ENCODE results near the gene RIC8A.

RIC8A gene

GRCh38 chr11:253886-254270 lies 46.4 kb downstream of the RIC8A start:
- no peak overlapping the region for H3K4me3 ChIP-seq (ENCODE audit: low read length)
- WGBS: 95% methylated on average over 5 of the region's 5 CpGs
- no peaks in the 10 kb centered on the region for H3K9me3 ChIP-seq (ENCODE audit: insufficient read depth, low read depth, low read length)
- no peaks in the 10 kb centered on the region for H3K4me1 ChIP-seq (ENCODE audit: insufficient read depth, low read length)
- no peak overlapping the region for H3K27ac ChIP-seq (ENCODE audit: low read depth, low read length)
- no peaks in the 10 kb centered on the region for H3K27me3 ChIP-seq (ENCODE audit: insufficient read depth, low read length)
- peaks cover 46% of the 10 kb centered on the region for H3K36me3 ChIP-seq (ENCODE audit: insufficient read depth, low read length)
- no peak overlapping the region for H3K9ac ChIP-seq (ENCODE audit: low read depth, low read length)

- Histone ChIP-seq H3K9ac (ENCODE audit: low read depth, low read length) (no peak overlapping the region), H3K4me1 (ENCODE audit: insufficient read depth, low read length) (no peaks in the 10 kb centered on the region), H3K4me3 (ENCODE audit: low read length) (no peak overlapping the region), H3K27me3 (ENCODE audit: insufficient read depth, low read length) (no peaks in the 10 kb centered on the region), H3K36me3 (ENCODE audit: insufficient read depth, low read length) (peaks cover 35% of the 10 kb centered on the region), H3K27ac (ENCODE audit: low read depth, low read length) (no peak overlapping the region), H3K9me3 (ENCODE audit: insufficient read depth, low read depth, low read length) (no peaks in the 10 kb centered on the region)
- 80% methylated on average over 2 of the region's 3 CpGs for WGBS
Measured at GRCh38 chr11:255176-255575, 47.7 kb downstream of the RIC8A start.

GRCh38 chr11:255816-256215 lies 48.3 kb downstream of the RIC8A start:
- no peaks in the 10 kb centered on the region for H3K27me3 ChIP-seq (ENCODE audit: insufficient read depth, low read length)
- H3K27ac ChIP-seq (ENCODE audit: low read depth, low read length): no peak overlapping the region
- no peak overlapping the region for H3K9ac ChIP-seq (ENCODE audit: low read depth, low read length)
- 96% methylated on average over 2 of the region's 2 CpGs for WGBS
- peaks cover 28% of the 10 kb centered on the region for H3K36me3 ChIP-seq (ENCODE audit: insufficient read depth, low read length)
- H3K9me3 ChIP-seq (ENCODE audit: insufficient read depth, low read depth, low read length): no peaks in the 10 kb centered on the region
- H3K4me3 ChIP-seq (ENCODE audit: low read length): no peak overlapping the region
- H3K4me1 ChIP-seq (ENCODE audit: insufficient read depth, low read length): no peaks in the 10 kb centered on the region

GRCh38 chr11:256952-257737 lies 49.6 kb downstream of the RIC8A start:
- 89% methylated on average over 14 of the region's 14 CpGs for WGBS
- peaks cover 15% of the 10 kb centered on the region for H3K36me3 ChIP-seq (ENCODE audit: insufficient read depth, low read length)
- H3K27me3 ChIP-seq (ENCODE audit: insufficient read depth, low read length): no peaks in the 10 kb centered on the region
- H3K27ac ChIP-seq (ENCODE audit: low read depth, low read length): no peak overlapping the region
- no peaks in the 10 kb centered on the region for H3K4me1 ChIP-seq (ENCODE audit: insufficient read depth, low read length)
- H3K9me3 ChIP-seq (ENCODE audit: insufficient read depth, low read depth, low read length): no peaks in the 10 kb centered on the region
- no peak overlapping the region for H3K4me3 ChIP-seq (ENCODE audit: low read length)
- H3K9ac ChIP-seq (ENCODE audit: low read depth, low read length): no peak overlapping the region

GRCh38 chr11:257766-258493 lies 50.4 kb downstream of the RIC8A start:
- Histone ChIP-seq H3K27me3 (ENCODE audit: insufficient read depth, low read length) (no peaks in the 10 kb centered on the region), H3K9ac (ENCODE audit: low read depth, low read length) (no peak overlapping the region), H3K27ac (ENCODE audit: low read depth, low read length) (no peak overlapping the region), H3K4me3 (ENCODE audit: low read length) (no peak overlapping the region), H3K36me3 (ENCODE audit: insufficient read depth, low read length) (peaks cover 7% of the 10 kb centered on the region), H3K9me3 (ENCODE audit: insufficient read depth, low read depth, low read length) (no peaks in the 10 kb centered on the region), H3K4me1 (ENCODE audit: insufficient read depth, low read length) (no peaks in the 10 kb centered on the region)
- 89% methylated on average over 15 of the region's 15 CpGs for WGBS

- WGBS: 93% methylated on average over 5 of the region's 10 CpGs
- Histone ChIP-seq H3K4me3 (ENCODE audit: low read length) (no peak overlapping the region), H3K9me3 (ENCODE audit: insufficient read depth, low read depth, low read length) (no peaks in the 10 kb centered on the region), H3K36me3 (ENCODE audit: insufficient read depth, low read length) (no peaks in the 10 kb centered on the region), H3K27me3 (ENCODE audit: insufficient read depth, low read length) (no peaks in the 10 kb centered on the region), H3K9ac (ENCODE audit: low read depth, low read length) (no peak overlapping the region), H3K27ac (ENCODE audit: low read depth, low read length) (no peak overlapping the region), H3K4me1 (ENCODE audit: insufficient read depth, low read length) (no peaks in the 10 kb centered on the region)
Measured at GRCh38 chr11:259413-259812, 51.9 kb downstream of the RIC8A start.

- 98% methylated on average over 4 of the region's 4 CpGs for WGBS
- Histone ChIP-seq H3K27me3 (ENCODE audit: insufficient read depth, low read length) (no peaks in the 10 kb centered on the region), H3K27ac (ENCODE audit: low read depth, low read length) (no peak overlapping the region), H3K36me3 (ENCODE audit: insufficient read depth, low read length) (no peaks in the 10 kb centered on the region), H3K9me3 (ENCODE audit: insufficient read depth, low read depth, low read length) (0 out of 2 replicates have a peak, but pooled peaks cover 4% of the 10 kb centered on the region), H3K4me1 (ENCODE audit: insufficient read depth, low read length) (no peaks in the 10 kb centered on the region), H3K9ac (ENCODE audit: low read depth, low read length) (no peak overlapping the region), H3K4me3 (ENCODE audit: low read length) (no peak overlapping the region)
Measured at GRCh38 chr11:261624-262023, 54.1 kb downstream of the RIC8A start.

All from HUES64 (cell line).